Activated CD8-positive, alpha-beta memory T cell treated with anti-CD3 and anti-CD28 coated beads, Interleukin-2, amount 50 U/mL, for 1 hour (primary cell): ENCODE measurements around the gene RPL27A.

ENCODE experiments used
- DNase-seq: peaks from one replicate; pipeline ENCODE4 v3.0.0-alpha.2; 2020; ENCODE audit errors: extremely low read depth

The RPL27A gene

GRCh38 chr11:8674859-8675258 lies 7.7 kb upstream of the RPL27A start:
- no peak for DNase-seq

DNA sequence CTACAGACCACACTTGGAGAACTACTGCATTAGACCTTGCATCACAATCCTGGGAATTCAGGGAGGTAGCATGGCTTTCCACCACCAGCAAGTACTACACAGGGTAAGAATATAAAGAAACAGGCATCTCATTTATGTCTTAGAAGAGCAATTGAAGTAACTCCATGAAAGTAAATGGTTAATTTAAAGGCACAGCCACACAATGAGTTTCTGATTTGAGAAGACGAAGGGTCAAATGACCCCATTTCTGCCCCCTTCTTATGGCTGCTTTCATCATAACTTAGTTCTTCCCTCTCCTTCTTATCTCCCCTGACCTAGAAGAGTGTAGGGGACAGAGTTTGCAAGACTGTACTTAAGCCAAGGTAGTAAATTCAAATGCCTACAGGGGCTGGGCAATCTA lies 6.1 kb upstream of the RPL27A start:
- DNase-seq = no peak

GRCh38 chr11:8679006-8679405 lies 3.6 kb upstream of the RPL27A start:
- DNase-seq = no peak

DNA sequence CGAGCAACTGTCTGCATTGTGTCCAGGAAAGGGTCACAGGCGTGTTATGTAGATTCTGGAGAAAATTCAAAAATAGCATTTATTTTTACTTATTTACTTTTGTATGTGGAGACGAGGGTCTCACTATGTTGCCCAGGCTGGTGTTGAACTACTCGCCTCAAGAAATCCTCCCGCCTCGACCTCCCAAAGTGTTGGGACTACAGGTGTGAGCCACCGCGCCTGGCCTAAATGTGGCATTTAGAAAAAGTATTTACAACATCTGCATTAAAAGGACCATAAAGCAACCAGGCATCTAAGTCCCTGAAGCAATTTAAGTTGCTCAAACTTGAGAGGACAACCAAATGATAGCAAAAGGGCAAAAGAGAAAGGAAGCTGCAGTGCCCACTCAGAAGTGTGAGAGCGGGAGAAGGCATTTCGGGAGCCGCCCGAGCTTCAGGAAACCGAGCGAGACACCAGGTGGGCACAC lies 722 bp upstream of the RPL27A start:
- no peak for DNase-seq

GRCh38 chr11:8683115-8683807 lies 669 bp downstream of the RPL27A start:
- DNase-seq = no peak

GRCh38 chr11:8684600-8685290 lies 2.2 kb downstream of the RPL27A start:
- no peak for DNase-seq

DNA sequence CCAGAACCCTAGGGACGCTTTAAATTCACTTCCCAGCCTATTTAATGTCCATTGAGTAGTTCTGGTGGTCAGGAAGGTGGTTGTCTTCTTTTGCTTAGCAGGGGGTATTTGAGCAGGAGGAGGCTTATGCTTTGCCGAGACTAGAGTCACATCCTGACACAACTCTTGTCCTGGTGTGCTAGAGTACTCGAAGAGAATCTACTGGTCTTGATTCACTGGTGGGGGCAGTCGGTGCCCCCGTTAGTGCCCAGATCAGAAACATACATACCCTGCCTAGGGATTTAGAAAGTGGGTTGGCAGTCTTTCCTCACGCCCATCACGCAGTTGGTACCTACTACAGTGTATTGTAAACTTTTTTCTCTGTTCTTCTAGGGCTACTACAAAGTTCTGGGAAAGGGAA lies 2.7 kb downstream of the RPL27A start:
- no peak for DNase-seq

DNA sequence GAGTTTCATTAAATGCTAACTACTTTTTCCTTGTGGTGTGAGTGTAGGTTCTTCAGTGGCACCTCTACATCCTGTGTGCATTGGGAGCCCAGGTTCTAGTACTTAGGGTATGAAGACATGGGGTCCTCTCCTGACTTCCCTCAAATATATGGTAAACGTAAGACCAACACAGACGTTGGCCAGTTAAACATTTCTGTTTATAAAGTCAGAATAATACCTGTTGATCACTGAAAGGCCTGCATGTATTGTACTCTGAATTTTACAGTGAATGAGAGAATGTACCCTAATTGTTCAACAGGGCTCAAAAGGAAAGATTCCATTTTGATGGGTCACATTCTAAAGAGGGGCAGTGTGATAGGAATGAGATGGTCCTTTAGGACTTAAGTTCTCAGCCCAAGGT lies 3.2 kb downstream of the RPL27A start:
- DNase-seq = no peak

- no peak for DNase-seq
These were observed 3.7 kb downstream of the RPL27A start for GRCh38 chr11:8686325-8686724.

DNA sequence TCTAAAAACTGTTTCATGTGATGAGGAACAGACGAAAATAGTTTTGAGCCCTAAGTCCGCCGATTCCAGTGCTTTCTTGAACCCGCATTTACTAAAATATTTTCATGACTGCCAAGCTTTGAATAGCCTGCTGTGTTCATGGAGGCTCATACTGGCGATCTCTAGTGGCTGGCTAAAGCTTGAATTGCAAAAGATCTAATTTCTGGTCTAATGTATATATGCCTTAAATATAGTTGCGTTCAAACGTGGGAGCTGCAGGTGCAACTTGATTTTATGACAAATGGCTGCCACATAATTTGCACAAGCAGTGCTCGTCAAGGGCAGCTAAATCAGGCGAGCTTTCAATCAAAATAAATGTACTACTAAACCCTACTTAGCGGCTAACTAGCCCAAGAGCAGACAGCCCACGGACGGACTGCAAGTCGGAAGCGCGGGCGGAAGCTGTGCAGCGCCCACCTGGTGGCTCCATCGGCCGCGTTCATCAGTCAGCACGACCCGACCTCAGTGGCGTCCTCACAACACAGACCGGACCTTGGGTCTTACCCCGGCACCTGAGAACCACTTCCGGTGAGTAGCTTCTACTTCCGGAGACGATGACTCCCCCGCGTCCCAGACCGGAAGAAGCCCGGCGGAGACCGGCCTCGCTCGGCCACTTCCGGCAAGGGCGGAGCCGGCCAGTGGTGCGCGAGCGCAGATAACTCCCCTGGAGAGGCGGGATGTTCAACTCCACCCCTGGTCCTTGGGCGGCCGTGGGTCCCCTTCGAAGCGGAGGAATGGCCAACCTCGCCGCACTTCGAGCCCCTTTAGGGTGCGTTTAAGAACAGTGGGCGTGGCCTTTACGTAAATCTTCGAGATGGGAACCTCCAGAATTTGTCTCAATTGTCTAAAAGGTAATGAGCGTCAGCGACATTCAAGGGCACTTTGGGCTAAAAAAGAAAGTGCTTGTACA lies 6.1 kb downstream of the RPL27A start:
- DNase-seq = peak; percentile 45

GRCh38 chr11:8689726-8690255 lies 7.2 kb downstream of the RPL27A start:
- DNase-seq = no peak

GRCh38 chr11:8690374-8691342 lies 8.1 kb downstream of the RPL27A start:
- no peak for DNase-seq

GRCh38 chr11:8691601-8692000 lies 9.0 kb downstream of the RPL27A start:
- no peak for DNase-seq

DNA sequence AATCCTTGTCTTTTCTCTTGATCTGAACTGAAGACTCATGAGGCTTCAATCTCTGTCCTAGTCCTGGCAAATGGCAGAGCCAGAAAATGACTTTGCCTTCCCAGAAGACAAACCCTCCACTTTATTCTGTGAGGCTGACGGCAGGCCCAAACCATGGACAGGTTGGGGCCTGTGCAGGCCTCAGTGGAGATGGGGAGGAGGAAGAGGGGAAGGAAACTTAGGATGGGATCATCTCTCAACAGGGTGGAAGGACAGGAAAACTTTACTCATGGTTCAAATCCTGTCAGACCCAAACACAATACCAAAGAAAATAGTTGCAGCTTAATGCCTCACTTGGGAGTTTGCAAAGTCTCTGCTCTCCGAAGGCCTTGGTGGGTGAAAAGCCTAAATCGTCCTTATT lies 9.8 kb downstream of the RPL27A start:
- DNase-seq = no peak

DNA sequence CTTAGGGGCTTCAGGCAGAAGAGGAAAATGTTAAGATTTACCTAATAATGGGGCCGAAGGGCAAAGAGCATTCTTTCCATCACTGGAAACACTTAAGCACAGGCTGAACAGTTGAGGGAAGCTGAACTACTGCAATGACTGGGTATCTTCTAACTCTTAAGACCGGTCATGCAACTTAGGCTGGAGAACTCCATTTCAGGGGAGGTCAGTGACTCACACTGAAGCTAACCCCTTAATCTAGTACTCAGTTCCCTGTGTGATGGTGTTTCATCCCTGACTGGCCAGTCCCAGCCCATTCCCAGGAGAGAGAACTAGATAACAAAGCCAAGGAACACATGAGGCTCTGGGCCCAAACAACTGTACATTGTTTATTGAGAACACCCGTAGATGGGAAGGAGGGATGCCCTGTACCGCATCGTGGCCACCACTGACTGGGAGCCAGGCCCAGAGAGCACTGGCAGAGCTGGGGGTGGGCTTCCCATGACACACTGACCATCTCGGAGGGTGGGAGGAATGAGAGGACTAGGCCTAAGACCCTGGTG lies 10.5 kb downstream of the RPL27A start:
- DNase-seq = no peak

GRCh38 chr11:8693555-8693954 lies 11.0 kb downstream of the RPL27A start:
- DNase-seq = no peak

- no peak for DNase-seq
These were observed 11.5 kb downstream of the RPL27A start for GRCh38 chr11:8694137-8694536.

DNA sequence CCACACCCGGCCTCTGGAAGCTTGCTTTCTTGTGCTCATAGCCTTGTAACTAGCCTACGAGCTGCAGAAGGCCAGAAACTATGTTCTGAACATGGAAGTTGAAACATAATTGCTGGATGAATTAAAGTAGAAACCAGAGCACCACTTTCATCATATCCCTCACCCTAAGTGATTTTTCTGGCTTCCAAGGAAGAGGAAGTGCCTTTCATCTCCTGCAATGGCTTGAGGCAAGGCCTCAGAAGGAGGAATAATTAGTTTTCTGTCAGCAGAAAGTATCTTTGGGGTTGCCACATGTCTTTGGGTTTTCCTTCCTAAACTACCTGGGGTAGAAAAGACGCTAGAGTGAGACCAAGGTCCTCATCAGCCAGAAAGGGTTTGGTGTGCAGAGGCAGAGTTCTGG lies 14.5 kb downstream of the RPL27A start:
- DNase-seq = no peak

- no peak for DNase-seq
These were observed 15.8 kb downstream of the RPL27A start for GRCh38 chr11:8698379-8698851.

- DNase-seq = no peak
These were observed 16.4 kb downstream of the RPL27A start for GRCh38 chr11:8698917-8699441.
